GM12878 (cell line): ENCODE measurements around the gene LVRN. TPM values are rescaled to one million over a fixed set of nuclear protein-coding genes. Genes with fewer than 3 reads are reported as not detected.

Experiments used
- ATAC-seq: fragments of 200-7000 bp; cut with Tn5 transposase; 3 replicates; pipeline ENCODE4 v1.9.1; 2020; ENCODE audit warnings: mild to moderate bottlenecking, moderate library complexity
- BruUV-seq: library from RNA; stranded (reverse); fragments of 400-500 nt; replicated peaks from 2 replicates; lab custom pipeline; 2021; lab: Mats Ljungman, UMichigan
- CTCF ChIA-PET: fragments of 300-600 bp; sonication (Branson Sonifier 250); formaldehyde crosslinking; extraction: SDS; loops from one replicate; lab custom pipeline; 2021; ENCODE audit warnings: inconsistent platforms; lab: Yijun Ruan, JAX
- POLR2A ChIA-PET: fragments of 350-600 bp; formaldehyde crosslinking; extraction: SDS; loops from one replicate; lab custom pipeline; 2021; ENCODE audit warnings: inconsistent platforms; lab: Charles Lee
- RAD21 ChIA-PET: fragments of 300-600 bp; sonication (Branson Sonifier 250); formaldehyde crosslinking; loops from one replicate; lab custom pipeline; 2023; ENCODE audit warnings: antibody characterized with exemption; ENCODE audit not compliant: unreplicated experiment; lab: Charles Lee
- SMC1A ChIA-PET: fragments of 300-600 bp; sonication (Branson Sonifier 250); formaldehyde crosslinking; loops from one replicate; lab custom pipeline; 2023; ENCODE audit not compliant: unreplicated experiment, uncharacterized antibody; lab: Charles Lee
- DNase-seq: peaks from one replicate; pipeline ENCODE4 v3.0.0-alpha.2; 2011; ENCODE audit warnings: low read depth, low spot score
- FAIRE-seq: peaks from 3 replicates; lab custom pipeline; 2011; peaks lifted over from hg19 to GRCh38; lab: Jason Lieb, UNC
- H2AFZ ChIP-seq: 2 replicates; pipeline ENCODE4 v1.6.0; 2011; ENCODE audit warnings: low read depth, low read length, control low read depth; ENCODE audit not compliant: control insufficient read depth
- H3K27ac ChIP-seq: 2 replicates; pipeline ENCODE4 v1.5.1; 2011; ENCODE audit warnings: control low read depth; ENCODE audit not compliant: control insufficient read depth, insufficient read depth
- H3K27me3 ChIP-seq, 2 experiments: replicated peaks in 1 of 2; 2 replicates each; pipeline versions ENCODE4 v1.6.0 to v1.6.1; 2011; ENCODE audit warnings: low read length in 1 of 2; ENCODE audit not compliant: control insufficient read depth in 2 of 2, insufficient read depth in 2 of 2
- H3K36me3 ChIP-seq, 2 experiments: 2 replicates each; pipeline ENCODE4 v1.5.1; 2011; ENCODE audit warnings: low read length in 1 of 2; ENCODE audit not compliant: control insufficient read depth in 2 of 2, insufficient read depth in 2 of 2
- H3K4me1 ChIP-seq: 2 replicates; pipeline ENCODE4 v1.6.1; 2011; ENCODE audit warnings: mild to moderate bottlenecking, low read length, moderate library complexity, mixed read lengths; ENCODE audit not compliant: control insufficient read depth, insufficient read depth
- H3K4me2 ChIP-seq: 2 replicates; pipeline ENCODE4 v1.6.0; 2011; ENCODE audit warnings: control low read depth; ENCODE audit not compliant: control insufficient read depth, insufficient read depth
- H3K4me3 ChIP-seq: fragments of 200-600 bp; sonication (generic); 2 replicates; pipeline ENCODE4 v1.5.1; 2016
- H3K79me2 ChIP-seq: 2 replicates; pipeline ENCODE4 v1.6.0; 2011; ENCODE audit warnings: low read length; ENCODE audit not compliant: control insufficient read depth, insufficient read depth
- H3K9ac ChIP-seq: 2 replicates; pipeline ENCODE4 v1.8.0; 2011; ENCODE audit warnings: low read length, control low read depth, mixed read lengths; ENCODE audit not compliant: control insufficient read depth, insufficient read depth
- H3K9me3 ChIP-seq: replicated peaks from 3 replicates; pipeline ENCODE4 v1.5.1; 2011; ENCODE audit warnings: mild to moderate bottlenecking, low read length; ENCODE audit not compliant: control insufficient read depth, insufficient read depth
- H4K20me1 ChIP-seq: 2 replicates; pipeline ENCODE4 v1.6.0; 2011; ENCODE audit not compliant: control insufficient read depth, insufficient read depth
- ATF7 ChIP-seq: fragments of 450-650 bp; IDR thresholded peaks from 2 replicates; pipeline ENCODE4 v1.6.1; 2016; ENCODE audit warnings: low read depth, mild to moderate bottlenecking
- EZH2 ChIP-seq: IDR thresholded peaks from 2 replicates; pipeline ENCODE4 v1.6.1; 2012; ENCODE audit warnings: low read depth, mild to moderate bottlenecking, control low read depth, inconsistent platforms, low read length, borderline replicate concordance; ENCODE audit not compliant: control insufficient read depth
- NR2F1 ChIP-seq: fragments of 450-650 bp; conservative IDR thresholded peaks from 2 replicates; pipeline ENCODE4 v1.6.1; 2017; ENCODE audit warnings: mild to moderate bottlenecking
- PML ChIP-seq: IDR thresholded peaks from 2 replicates; pipeline ENCODE4 v1.6.1; 2012; ENCODE audit warnings: low read length, inconsistent platforms
- SIX5 ChIP-seq: IDR thresholded peaks from 2 replicates; pipeline ENCODE4 v1.6.1; 2011; ENCODE audit warnings: mild to moderate bottlenecking, low read depth, low read length, moderate library complexity; ENCODE audit not compliant: severe bottlenecking
- STAT1 ChIP-seq: fragments of 450-650 bp; conservative IDR thresholded peaks from 2 replicates; pipeline ENCODE4 v1.6.1; 2014; ENCODE audit warnings: antibody characterized with exemption, mild to moderate bottlenecking
- WRNIP1 ChIP-seq: IDR thresholded peaks from 2 replicates; pipeline ENCODE4 v1.6.1; 2011; ENCODE audit warnings: low read depth, low read length, improper control_type of control experiment, borderline replicate concordance
- YBX1 ChIP-seq: fragments of 450-650 bp; IDR thresholded peaks from 2 replicates; pipeline ENCODE4 v1.6.1; 2016; ENCODE audit warnings: antibody characterized with exemption
- WGBS: methylation state at CpG from one replicate; pipeline ENCODE4 v1.1.6; 2016; ENCODE audit warnings: low lambda C conversion rate; ENCODE audit not compliant: insufficient replicate concordance, insufficient coverage; ENCODE audit errors: missing lambda C conversion rate; 5-methylcytosine and 5-hydroxymethylcytosine counted together
- in situ Hi-C: fragments of 300-500 bp; cut with MboI; formaldehyde crosslinking; loops from 9 replicates; pipeline ENCODE4 v1.14.3; 2018; ENCODE audit warnings: mixed read lengths
- intact Hi-C: fragments of 100-400 bp; cut with micrococcal nuclease; formaldehyde crosslinking; loops from one replicate; pipeline ENCODE4 v1.14.2; 2022; ENCODE audit not compliant: unreplicated experiment
- polyA plus RNA-seq, 11 experiments: library from polyadenylated mRNA; depleted of rRNA in 4 of 11; unstranded in 6 of 11; stranded (reverse) in 5 of 11; fragments of >200 nt; fragmentation: Nextera tagmentation in 4 of 11; fragmentation: Illumina TruSeq in 1 of 11; extraction: Ambion mirVana in 4 of 11; extraction: Trizol in 1 of 11; gene quantifications; 1 replicate in 1 of 11; 2 replicates in 10 of 11; pipeline versions ENCODE4 v1.2.1 to v1.2.3, GENCODE V29; 2011 to 2016; ENCODE audit warnings: inconsistent platforms in 2 of 11, missing spikeins in 2 of 11, low read depth in 1 of 11
- total RNA-seq, 4 experiments: library from RNA; depleted of rRNA in 3 of 4; stranded (reverse); fragments of >200 nt in 3 of 4; fragmentation: Illumina TruSeq in 1 of 4; extraction: Trizol in 1 of 4; gene quantifications; 2 replicates each; pipeline versions ENCODE4 v1.2.1 to v1.2.3, GENCODE V29; 2013 to 2021
- TF ChIP-seq, protein P1 (sequence below): fragments of 450-650 bp; IDR thresholded peaks from 2 replicates; pipeline ENCODE4 v1.6.1; 2014; ENCODE audit warnings: mild to moderate bottlenecking

The LVRN gene
- total and polyA plus RNA-seq, 10 of the 15 experiments (the other 5 are each of a cell fraction or from before 2014, with no cell fraction given): 0.04 to 0.87 (median 0.11) TPM; not detected in 4

- intact Hi-C loops (no loop called here), in situ Hi-C loops (no loop called here)
- Histone ChIP-seq H3K4me3 (no peak overlapping the region), H2AFZ (no peak overlapping the region), H3K36me3 (no peaks in the 10 kb centered on the region), H3K79me2 (no peaks in the 10 kb centered on the region), H3K4me2 (no peak overlapping the region), H3K27me3 (no peaks in the 10 kb centered on the region), H3K4me1 (no peaks in the 10 kb centered on the region), H3K9me3 (no peaks in the 10 kb centered on the region), H3K27ac (no peak overlapping the region), H3K9ac (no peak overlapping the region), H4K20me1 (no peaks in the 10 kb centered on the region)
- ChIA-PET CTCF (interaction anchor here (1.6 kb wide), 1 partner anchor 21 kb away, joined by 4 read pairs; no protein-coding TSS in a partner anchor), SMC1A (interaction anchor here (1.2 kb wide), 1 partner anchor 11 kb away, joined by 3 read pairs; no protein-coding TSS in a partner anchor), POLR2A (no interaction called here), RAD21 (no interaction called here)
- DNase-seq (no peak), FAIRE-seq (no peak), ATAC-seq (no peak)
- TF ChIP-seq YBX1: no peak
- TF ChIP-seq STAT1: no peak
- no peak for TF ChIP-seq EZH2
- TF ChIP-seq, protein P1, sequence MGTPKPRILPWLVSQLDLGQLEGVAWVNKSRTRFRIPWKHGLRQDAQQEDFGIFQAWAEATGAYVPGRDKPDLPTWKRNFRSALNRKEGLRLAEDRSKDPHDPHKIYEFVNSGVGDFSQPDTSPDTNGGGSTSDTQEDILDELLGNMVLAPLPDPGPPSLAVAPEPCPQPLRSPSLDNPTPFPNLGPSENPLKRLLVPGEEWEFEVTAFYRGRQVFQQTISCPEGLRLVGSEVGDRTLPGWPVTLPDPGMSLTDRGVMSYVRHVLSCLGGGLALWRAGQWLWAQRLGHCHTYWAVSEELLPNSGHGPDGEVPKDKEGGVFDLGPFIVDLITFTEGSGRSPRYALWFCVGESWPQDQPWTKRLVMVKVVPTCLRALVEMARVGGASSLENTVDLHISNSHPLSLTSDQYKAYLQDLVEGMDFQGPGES: no peak
- no peak for TF ChIP-seq NR2F1
- TF ChIP-seq WRNIP1: no peak
- no peak for TF ChIP-seq ATF7
- TF ChIP-seq PML: no peak
- no peak for TF ChIP-seq SIX5
- WGBS: 62% methylated on average over 3 of the region's 3 CpGs
- no TSS peak for BruUV-seq
Measured at GRCh38 chr5:116009806-116010205, 47.5 kb downstream of the LVRN start.
